ENCODE results near the gene WDR93. TPM values are rescaled to one million over a fixed set of nuclear protein-coding genes. Genes with fewer than 3 reads are reported as not detected.
A peak's percentile ranks its signal among the peaks of the same experiment; 100 is the strongest.

Gene WDR93
- total RNA-seq, 1 donor from 2014 or later: not detected

DNA sequence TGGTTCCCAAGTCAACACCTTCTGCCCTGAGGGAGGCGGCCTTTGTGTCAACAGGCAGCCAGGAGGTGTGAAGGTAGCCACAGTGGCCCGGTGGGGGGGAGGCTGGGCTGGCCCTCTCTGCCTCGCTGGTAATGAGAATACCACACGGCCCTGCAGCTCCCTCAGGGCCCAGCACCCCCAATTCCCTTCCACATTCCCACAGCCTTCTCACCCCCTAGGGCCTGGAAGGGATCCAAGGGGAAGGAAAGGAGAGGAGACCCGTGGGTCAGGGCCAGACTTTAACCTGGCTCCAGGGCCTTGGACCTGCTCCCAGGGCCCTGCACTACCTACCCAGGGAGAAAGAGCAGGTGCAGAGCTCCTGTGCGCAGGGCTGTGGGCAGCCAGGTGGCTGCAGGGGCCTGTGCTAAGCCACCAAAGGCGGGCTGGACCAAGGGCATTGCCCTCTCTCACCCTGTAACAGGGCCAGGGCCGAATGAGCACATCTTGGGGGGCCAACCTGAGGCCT lies 76.9 kb downstream of the WDR93 start:
- no peak for DNase-seq
- H3K27ac Mint-ChIP-seq: no peak overlapping the region
- no peaks in the 10 kb centered on the region for H3K36me3 Mint-ChIP-seq (ENCODE audit: low read depth)
- no peaks in the 10 kb centered on the region for H3K9me3 Mint-ChIP-seq
- H3K4me3 Mint-ChIP-seq: no peak overlapping the region
- peaks cover 2% of the 10 kb centered on the region for H3K27me3 Mint-ChIP-seq
- intact Hi-C loops (cut with micrococcal nuclease): no loop called here
- H3K4me1 Mint-ChIP-seq: no peaks in the 10 kb centered on the region

DNA sequence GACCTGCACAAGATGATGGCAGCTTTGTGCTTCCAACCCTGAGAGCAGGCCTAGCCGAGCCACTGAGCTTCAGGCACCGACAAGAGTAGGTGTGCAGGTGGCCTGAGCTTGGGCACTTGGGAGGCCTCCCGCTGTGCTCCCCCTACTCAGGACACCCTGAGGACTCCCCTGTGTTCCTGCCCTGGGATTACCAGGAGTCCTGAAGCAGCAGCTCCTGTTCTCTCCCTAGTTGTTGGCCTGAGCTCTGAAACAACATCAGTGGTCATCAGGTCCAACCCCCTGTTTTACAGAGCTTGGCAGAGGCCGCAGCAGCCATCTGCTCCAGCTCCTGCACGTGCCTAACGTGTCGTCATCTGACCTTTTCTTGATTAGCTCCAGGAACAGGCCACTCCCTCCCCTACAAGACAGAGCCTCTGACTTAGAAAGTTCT lies 77.5 kb downstream of the WDR93 start:
- H3K27ac Mint-ChIP-seq: no peak overlapping the region
- no peaks in the 10 kb centered on the region for H3K4me1 Mint-ChIP-seq
- intact Hi-C loops (cut with micrococcal nuclease): no loop called here
- no peaks in the 10 kb centered on the region for H3K36me3 Mint-ChIP-seq (ENCODE audit: low read depth)
- DNase-seq: no peak
- H3K27me3 Mint-ChIP-seq: peaks cover 2% of the 10 kb centered on the region
- H3K4me3 Mint-ChIP-seq: no peak overlapping the region
- H3K9me3 Mint-ChIP-seq: no peaks in the 10 kb centered on the region

DNA sequence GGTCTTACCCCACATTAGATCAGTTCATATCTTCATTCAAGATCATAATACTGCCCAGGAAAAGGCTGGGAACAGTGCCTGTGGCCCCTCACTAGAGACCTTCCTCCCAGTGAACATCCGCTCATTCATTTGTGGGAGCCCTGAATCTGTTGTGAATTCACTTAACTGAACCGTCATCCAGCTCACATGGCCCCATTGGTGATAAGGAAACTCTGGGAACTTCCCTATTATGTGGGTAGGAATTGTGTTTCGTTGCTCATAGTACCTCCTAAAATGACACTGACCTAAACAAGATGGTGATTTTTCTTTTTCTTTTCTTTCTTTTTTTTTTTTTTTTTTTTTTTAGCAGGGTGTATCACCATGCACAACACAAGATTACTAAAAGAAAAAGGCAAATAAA lies 78.8 kb downstream of the WDR93 start:
- Mint-ChIP-seq H3K27me3 (peaks cover 6% of the 10 kb centered on the region), H3K4me3 (no peak overlapping the region), H3K27ac (no peak overlapping the region), H3K36me3 (ENCODE audit: low read depth) (no peaks in the 10 kb centered on the region), H3K4me1 (no peaks in the 10 kb centered on the region), H3K9me3 (no peaks in the 10 kb centered on the region)
- no peak for DNase-seq
- intact Hi-C loops (cut with micrococcal nuclease): no loop called here

DNA sequence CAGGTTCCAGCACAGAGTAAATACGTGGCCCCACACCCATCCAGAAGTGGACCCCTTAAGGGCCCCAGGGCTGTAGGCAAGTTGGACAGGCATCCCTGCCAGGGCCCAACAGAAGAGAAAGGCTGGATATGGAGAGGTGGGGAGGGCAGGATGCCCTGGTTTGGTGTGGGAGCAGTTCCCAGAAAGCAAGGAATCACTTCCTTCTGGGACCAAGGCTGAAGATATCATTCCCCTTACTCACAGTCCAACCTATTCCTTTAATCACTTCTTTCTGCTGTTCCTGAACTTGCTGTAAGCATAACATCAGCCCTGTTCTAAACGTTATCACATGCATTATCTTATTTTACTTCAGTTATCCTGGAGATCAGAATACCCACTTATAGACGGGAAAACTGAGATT lies 79.4 kb downstream of the WDR93 start:
- Mint-ChIP-seq H3K4me1 (no peaks in the 10 kb centered on the region), H3K9me3 (no peaks in the 10 kb centered on the region), H3K27me3 (peaks cover 9% of the 10 kb centered on the region), H3K4me3 (no peak overlapping the region), H3K36me3 (ENCODE audit: low read depth) (no peaks in the 10 kb centered on the region), H3K27ac (no peak overlapping the region)
- intact Hi-C loops (cut with micrococcal nuclease): no loop called here
- no peak for DNase-seq

DNA sequence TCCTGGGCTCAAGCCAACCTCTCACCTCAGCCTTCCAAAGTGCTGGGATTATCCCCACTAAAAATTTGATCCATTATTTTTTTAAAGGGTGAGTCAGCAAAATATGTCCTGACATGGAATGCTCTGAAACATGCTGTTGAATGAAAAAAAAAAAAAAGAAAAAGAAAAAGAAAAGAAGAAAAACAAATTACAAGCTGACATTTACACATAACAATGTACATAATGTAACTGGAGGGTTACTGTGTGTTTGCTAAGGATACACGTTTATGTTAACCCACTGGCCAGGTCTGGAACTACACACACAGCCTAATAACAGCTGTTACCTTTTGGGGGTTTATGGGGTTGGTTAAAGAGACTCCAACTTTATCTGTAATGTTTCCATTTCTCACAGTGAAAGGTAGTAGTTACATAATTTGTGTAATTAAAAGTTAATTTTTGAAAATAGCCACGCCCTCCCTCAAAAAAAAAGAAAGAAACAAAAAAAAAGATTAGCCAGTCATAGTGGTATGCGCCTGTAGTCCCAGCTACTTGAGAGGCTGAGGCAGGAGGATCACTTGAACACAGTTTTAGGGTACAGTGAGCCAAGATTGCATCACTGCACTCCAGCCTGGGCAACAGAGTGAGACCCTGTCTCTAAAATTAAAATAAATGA lies 82.4 kb downstream of the WDR93 start:
- peaks cover 19% of the 10 kb centered on the region for H3K27me3 Mint-ChIP-seq
- no peaks in the 10 kb centered on the region for H3K9me3 Mint-ChIP-seq
- no peaks in the 10 kb centered on the region for H3K36me3 Mint-ChIP-seq (ENCODE audit: low read depth)
- no peak overlapping the region for H3K4me3 Mint-ChIP-seq
- no peak for DNase-seq
- intact Hi-C loops (cut with micrococcal nuclease): no loop called here
- H3K27ac Mint-ChIP-seq: no peak overlapping the region
- no peaks in the 10 kb centered on the region for H3K4me1 Mint-ChIP-seq

DNA sequence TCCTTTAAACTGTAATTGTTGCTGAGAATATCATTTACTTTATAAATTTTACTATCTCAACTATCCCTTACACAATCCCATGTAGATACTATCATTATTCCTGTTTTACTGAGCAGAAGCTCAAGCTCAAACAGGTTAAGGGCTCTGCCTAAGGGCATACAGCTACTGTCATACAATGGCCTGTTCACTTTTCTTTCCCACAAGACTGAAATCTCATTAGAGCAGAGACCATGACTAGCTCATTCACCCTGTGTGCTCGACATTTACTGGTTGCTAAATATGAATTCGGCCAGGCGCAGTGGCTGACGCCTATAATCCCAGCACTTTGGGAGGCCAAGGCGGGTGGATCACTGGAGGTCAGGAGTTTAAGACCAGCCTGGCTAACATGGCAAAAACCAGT lies 83.9 kb downstream of the WDR93 start:
- Mint-ChIP-seq H3K36me3 (ENCODE audit: low read depth) (no peaks in the 10 kb centered on the region), H3K9me3 (no peaks in the 10 kb centered on the region)

DNA sequence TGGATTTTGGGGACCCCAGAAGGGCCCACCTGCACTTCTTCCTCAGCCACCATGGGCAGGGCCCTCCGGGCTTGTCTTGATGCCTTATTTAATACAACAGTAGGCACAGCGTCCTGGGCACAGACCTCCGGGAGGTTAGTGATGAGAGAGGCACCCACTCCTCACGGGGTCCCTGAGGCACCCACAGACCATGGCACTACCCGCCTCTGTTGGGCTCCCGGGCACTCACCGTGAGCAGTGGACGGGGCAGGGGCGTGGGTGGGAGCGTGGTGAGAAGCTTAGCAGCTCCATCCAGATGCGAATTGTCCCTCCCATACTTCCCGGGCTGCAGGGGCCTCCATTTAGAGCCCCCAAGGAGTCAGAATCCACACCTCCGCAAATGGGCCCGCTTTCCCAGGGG lies 85.2 kb downstream of the WDR93 start:
- no peak for DNase-seq
- H3K4me3 Mint-ChIP-seq: no peak overlapping the region
- H3K9me3 Mint-ChIP-seq: no peaks in the 10 kb centered on the region
- H3K4me1 Mint-ChIP-seq: peaks cover 6% of the 10 kb centered on the region
- H3K36me3 Mint-ChIP-seq (ENCODE audit: low read depth): no peaks in the 10 kb centered on the region
- H3K27ac Mint-ChIP-seq: no peak overlapping the region
- H3K27me3 Mint-ChIP-seq: peaks cover 22% of the 10 kb centered on the region
- intact Hi-C loops (cut with micrococcal nuclease): no loop called here

More for the DNA sequence above, 83.9 kb downstream of the WDR93 start:
- DNase-seq: no peak
- Mint-ChIP-seq H3K4me3 (no peak overlapping the region), H3K27me3 (peaks cover 22% of the 10 kb centered on the region), H3K27ac (no peak overlapping the region), H3K4me1 (no peaks in the 10 kb centered on the region)
- intact Hi-C loops (cut with micrococcal nuclease): no loop called here

DNA sequence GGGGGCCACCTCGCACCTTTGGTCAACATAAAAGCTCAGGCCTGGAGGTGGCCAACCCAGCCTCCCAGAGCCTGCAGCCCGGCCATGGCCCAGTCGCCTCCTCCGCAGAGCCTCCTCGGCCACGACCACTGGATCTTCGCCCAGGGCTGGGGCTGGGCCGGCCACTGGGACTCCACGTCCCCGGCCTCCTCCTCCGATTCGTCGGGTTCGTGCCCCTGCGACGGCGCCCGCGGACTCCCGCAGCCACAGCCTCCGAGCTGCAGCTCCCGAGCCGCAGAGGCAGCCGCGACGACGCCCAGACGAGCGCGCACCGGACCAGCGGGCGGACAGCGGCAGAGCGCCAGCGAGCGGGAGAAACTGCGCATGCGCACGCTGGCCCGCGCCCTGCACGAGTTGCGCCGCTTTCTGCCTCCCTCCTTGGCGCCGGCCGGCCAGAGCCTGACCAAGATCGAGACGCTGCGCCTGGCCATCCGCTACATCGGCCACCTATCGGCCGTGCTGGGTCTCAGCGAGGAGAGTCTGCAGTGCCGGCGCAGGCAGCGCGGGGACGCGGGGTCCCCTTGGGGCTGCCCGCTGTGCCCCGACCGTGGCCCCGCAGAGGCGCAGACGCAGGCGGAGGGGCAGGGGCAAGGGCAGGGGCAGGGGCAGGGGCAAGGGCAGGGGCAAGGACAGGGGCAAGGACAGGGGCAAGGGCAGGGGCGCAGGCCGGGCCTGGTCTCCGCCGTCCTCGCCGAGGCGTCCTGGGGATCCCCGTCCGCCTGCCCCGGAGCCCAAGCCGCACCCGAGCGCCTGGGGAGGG lies 85.9 kb downstream of the WDR93 start, which contains the start of gene MESP2:
TSS of gene MESP2 (plus strand) at position 59 of the 799 bp plus-strand sequence. CDS start at position 85, 26 bp downstream.
- H3K4me3 Mint-ChIP-seq: peak within 1 kb of the TSS; percentile 76
- peak; percentile 89 for DNase-seq
- peaks cover 11% of the 10 kb centered on the region for H3K4me1 Mint-ChIP-seq
- intact Hi-C loops (cut with micrococcal nuclease): no loop called here
- peaks cover 22% of the 10 kb centered on the region for H3K27me3 Mint-ChIP-seq
- H3K36me3 Mint-ChIP-seq (ENCODE audit: low read depth): no peaks in the 10 kb centered on the region
- H3K27ac Mint-ChIP-seq: no peak within 1 kb of the TSS
- H3K9me3 Mint-ChIP-seq: no peaks in the 10 kb centered on the region

DNA sequence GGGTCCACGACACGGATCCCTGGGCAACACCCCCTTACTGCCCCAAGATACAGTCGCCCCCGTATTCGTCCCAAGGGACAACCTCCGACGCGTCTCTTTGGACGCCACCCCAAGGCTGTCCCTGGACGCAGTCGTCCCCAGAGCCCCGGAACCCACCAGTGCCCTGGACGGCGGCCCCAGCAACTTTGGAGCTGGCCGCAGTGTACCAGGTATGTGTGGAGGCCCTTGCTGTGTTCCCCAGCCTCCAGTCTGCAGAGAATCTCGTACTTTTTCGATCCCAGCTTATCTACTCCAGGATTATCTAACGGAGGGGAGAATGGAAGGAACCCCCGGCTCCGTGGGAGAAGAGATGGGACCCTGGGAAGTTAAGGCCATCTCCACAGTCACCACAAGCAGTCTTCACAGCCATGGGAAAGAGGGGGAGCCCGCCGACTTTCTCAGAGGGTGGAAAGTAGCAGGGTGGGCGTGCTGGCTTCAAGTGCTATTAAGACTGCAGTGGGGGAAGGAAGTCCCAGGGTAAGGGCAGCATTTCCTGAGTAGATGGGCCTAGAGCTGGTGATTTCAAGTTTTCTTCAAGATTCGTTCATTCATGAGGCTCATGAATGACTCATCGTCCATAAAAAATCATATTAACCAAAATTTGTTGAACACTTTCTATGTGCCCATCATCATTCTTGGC lies 86.6 kb downstream of the WDR93 start:
- H3K36me3 Mint-ChIP-seq (ENCODE audit: low read depth): no peaks in the 10 kb centered on the region

DNA sequence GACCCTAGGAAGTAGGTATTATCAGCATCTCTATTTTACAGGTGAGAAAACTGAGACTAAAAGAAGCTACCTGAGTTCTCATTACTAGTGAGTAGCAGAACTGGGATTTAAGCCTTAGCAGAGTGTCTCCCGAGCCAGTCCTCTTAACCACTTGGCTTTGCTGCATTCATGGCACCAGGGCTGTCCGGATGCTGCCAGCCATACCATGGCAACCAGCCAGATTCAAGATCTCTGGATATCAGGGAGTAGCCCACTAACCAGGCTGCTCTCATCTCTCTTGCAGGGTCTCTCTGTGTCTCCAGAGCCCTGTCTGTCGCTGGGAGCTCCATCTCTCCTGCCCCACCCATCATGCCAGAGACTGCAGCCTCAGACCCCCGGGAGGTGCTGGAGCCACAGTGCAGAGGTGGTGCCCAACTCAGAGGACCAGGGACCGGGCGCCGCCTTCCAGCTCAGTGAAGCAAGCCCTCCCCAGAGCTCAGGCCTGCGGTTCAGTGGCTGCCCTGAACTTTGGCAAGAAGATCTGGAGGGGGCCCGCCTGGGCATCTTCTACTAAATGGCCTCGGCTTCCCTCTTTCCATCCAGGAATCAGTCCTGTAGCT lies 87.3 kb downstream of the WDR93 start:
- no peak overlapping the region for H3K4me3 Mint-ChIP-seq
- intact Hi-C loops (cut with micrococcal nuclease): no loop called here

More for the DNA sequence above, 86.6 kb downstream of the WDR93 start:
- intact Hi-C loops (cut with micrococcal nuclease): no loop called here
- no peak for DNase-seq
- no peak overlapping the region for H3K27ac Mint-ChIP-seq
- peaks cover 11% of the 10 kb centered on the region for H3K4me1 Mint-ChIP-seq
- peak overlapping the region; percentile 57 for H3K4me3 Mint-ChIP-seq
- H3K27me3 Mint-ChIP-seq: peaks cover 20% of the 10 kb centered on the region
- H3K9me3 Mint-ChIP-seq: no peaks in the 10 kb centered on the region

DNA sequence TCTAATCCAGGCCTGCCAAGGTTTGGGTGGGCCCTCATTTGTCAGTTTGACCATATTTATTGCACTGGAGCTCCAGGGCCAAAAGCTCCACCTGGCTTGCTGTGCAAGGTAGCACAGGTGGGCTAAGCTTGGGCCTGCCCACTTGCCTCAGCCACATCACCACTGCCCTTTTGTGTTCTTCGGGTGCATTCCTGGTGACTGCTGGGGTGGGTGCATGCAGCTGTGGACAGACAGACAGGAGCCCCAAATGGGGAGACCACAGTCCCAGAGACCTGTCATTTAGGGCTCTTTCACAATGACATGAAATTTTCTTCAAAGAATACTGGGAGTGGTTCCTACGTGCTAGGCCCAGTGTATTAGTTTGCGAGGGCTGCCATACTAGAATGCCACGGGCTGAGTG lies 88.2 kb downstream of the WDR93 start:
- no peak for DNase-seq
- intact Hi-C loops (cut with micrococcal nuclease): no loop called here
- Mint-ChIP-seq H3K9me3 (no peaks in the 10 kb centered on the region), H3K27ac (no peak overlapping the region), H3K4me1 (peaks cover 13% of the 10 kb centered on the region), H3K36me3 (ENCODE audit: low read depth) (no peaks in the 10 kb centered on the region), H3K27me3 (peaks cover 20% of the 10 kb centered on the region), H3K4me3 (no peak overlapping the region)

More for the DNA sequence above, 87.3 kb downstream of the WDR93 start:
- DNase-seq: no peak
- no peaks in the 10 kb centered on the region for H3K36me3 Mint-ChIP-seq (ENCODE audit: low read depth)
- H3K27me3 Mint-ChIP-seq: peaks cover 20% of the 10 kb centered on the region
- H3K9me3 Mint-ChIP-seq: no peaks in the 10 kb centered on the region
- H3K27ac Mint-ChIP-seq: no peak overlapping the region
- H3K4me1 Mint-ChIP-seq: peaks cover 11% of the 10 kb centered on the region

DNA sequence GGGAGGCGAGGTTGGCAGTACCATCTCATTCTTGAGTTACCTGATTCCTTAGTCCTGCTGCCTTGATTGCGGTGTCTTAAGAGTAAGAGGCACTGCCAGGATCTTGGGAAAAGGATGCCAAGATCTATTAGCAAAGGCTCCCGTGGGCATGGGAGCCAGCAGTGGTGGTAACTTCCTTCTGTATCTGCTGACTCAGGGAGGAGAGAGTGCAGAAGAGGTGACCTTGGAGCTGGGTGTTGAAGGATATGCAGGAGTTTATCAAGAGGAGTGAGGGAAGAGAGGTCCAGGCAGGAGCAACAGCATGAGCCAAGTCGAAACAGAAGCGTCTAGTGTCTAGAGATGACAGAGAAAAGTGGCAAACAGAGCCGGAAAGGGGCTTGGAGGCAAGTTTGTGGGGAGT lies 90.0 kb downstream of the WDR93 start:
- Mint-ChIP-seq H3K27me3 (peaks cover 12% of the 10 kb centered on the region), H3K9me3 (no peaks in the 10 kb centered on the region), H3K4me3 (no peak overlapping the region), H3K36me3 (ENCODE audit: low read depth) (no peaks in the 10 kb centered on the region), H3K4me1 (peaks cover 13% of the 10 kb centered on the region), H3K27ac (no peak overlapping the region)
- intact Hi-C loops (cut with micrococcal nuclease): no loop called here
- DNase-seq: no peak

DNA sequence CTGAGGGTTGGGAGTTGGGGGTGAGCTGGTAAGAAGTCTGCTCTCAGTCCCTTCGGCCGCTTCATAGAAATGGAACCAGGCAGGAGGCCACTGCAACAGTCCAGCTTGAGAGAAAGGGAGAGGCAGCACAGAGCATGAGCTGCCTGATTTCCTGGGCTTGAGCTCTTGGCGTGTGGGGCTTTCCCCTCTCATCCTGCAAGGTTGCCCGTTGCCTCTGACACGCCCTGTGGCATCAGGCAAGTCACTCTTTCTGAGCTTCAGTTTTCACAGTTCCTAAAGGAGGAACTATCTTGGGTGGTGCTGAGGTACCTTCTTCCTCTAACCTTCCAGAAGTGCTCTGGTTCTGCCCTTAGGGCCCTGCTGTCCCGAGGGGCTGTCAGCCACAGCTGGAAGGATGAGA lies 90.4 kb downstream of the WDR93 start:
- DNase-seq: peak; percentile 71
- Mint-ChIP-seq H3K9me3 (no peaks in the 10 kb centered on the region), H3K4me1 (peaks cover 13% of the 10 kb centered on the region), H3K27me3 (peaks cover 12% of the 10 kb centered on the region), H3K27ac (no peak overlapping the region), H3K4me3 (no peak overlapping the region), H3K36me3 (ENCODE audit: low read depth) (no peaks in the 10 kb centered on the region)
- intact Hi-C loops (cut with micrococcal nuclease): no loop called here

Measured in activated CD4-positive, alpha-beta T cell treated with anti-CD3 and anti-CD28 coated beads, Interleukin-2, amount 10 ng/mL, durations not matched to agents 24 days and 14 days (primary cell).